ENCODE results near the gene SGK2.

The SGK2 gene

GRCh38 chr20:43631598-43631997, 72.8 kb downstream of the SGK2 start:
- no peaks in the 10 kb centered on the region for H3K27me3 Mint-ChIP-seq
- no peak overlapping the region for H3K4me3 Mint-ChIP-seq
- H3K4me1 Mint-ChIP-seq (ENCODE audit: low read depth in 2 of 2): no peaks in the 10 kb centered on the region
- H3K27ac Mint-ChIP-seq: no peak overlapping the region
- H3K9me3 Mint-ChIP-seq: no peaks in the 10 kb centered on the region
- peaks cover 33% of the 10 kb centered on the region for H3K36me3 Mint-ChIP-seq (ENCODE audit: insufficient read depth)
- DNase-seq: no peak
- no peak for ATAC-seq (replicated peaks)
